HepG2 (cell line): ENCODE results near the gene UPK1B.

Experiments
- ADNP ChIP-seq: sonication (generic); formaldehyde crosslinking; IDR thresholded peaks from 2 replicates; pipeline ENCODE4 v1.4.0; 2020; ENCODE audit warnings: missing genetic modification reagents
- CTCF ChIP-seq: sonication (generic); formaldehyde crosslinking; IDR thresholded peaks from 2 replicates; pipeline ENCODE4 v1.5.0; 2020; ENCODE audit warnings: mild to moderate bottlenecking, missing genetic modification reagents, moderate library complexity
- DDIT3 ChIP-seq: sonication (generic); formaldehyde crosslinking; IDR thresholded peaks from 2 replicates; pipeline ENCODE4 v1.4.0; 2020; ENCODE audit warnings: mild to moderate bottlenecking, missing genetic modification reagents
- DPF2 ChIP-seq: sonication (generic); formaldehyde crosslinking; IDR thresholded peaks from 2 replicates; pipeline ENCODE4 v1.4.0; 2020; ENCODE audit warnings: mild to moderate bottlenecking, low read depth, missing genetic modification reagents, borderline replicate concordance
- FOXP4 ChIP-seq: sonication (generic); formaldehyde crosslinking; IDR thresholded peaks from 2 replicates; pipeline ENCODE4 v1.4.0; 2020; ENCODE audit warnings: missing genetic modification reagents
- REST ChIP-seq, 2 experiments: IDR thresholded peaks; 2 replicates each; pipeline ENCODE4 v1.6.1; 2011 to 2012; ENCODE audit warnings: low read length in 2 of 2, borderline replicate concordance in 1 of 2, low read depth in 1 of 2, mild to moderate bottlenecking in 1 of 2, moderate library complexity in 1 of 2
- ZBTB33 ChIP-seq: sonication (generic); formaldehyde crosslinking; IDR thresholded peaks from 2 replicates; pipeline ENCODE4 v1.4.0; 2020; ENCODE audit warnings: missing genetic modification reagents
- ZBTB42 ChIP-seq: sonication (generic); formaldehyde crosslinking; IDR thresholded peaks from 2 replicates; pipeline ENCODE4 v1.5.0; 2020; ENCODE audit warnings: mild to moderate bottlenecking, missing genetic modification reagents
- ZNF12 ChIP-seq: sonication (generic); formaldehyde crosslinking; IDR thresholded peaks from 2 replicates; pipeline ENCODE4 v1.5.0; 2020; ENCODE audit warnings: missing genetic modification reagents
- ZNF24 ChIP-seq: fragments of 450-650 bp; IDR thresholded peaks from 2 replicates; pipeline ENCODE4 v1.6.1; 2017; ENCODE audit warnings: antibody characterized with exemption, mild to moderate bottlenecking
- ZNF883 ChIP-seq: sonication (generic); formaldehyde crosslinking; IDR thresholded peaks from 2 replicates; pipeline ENCODE4 v1.5.1; 2020; ENCODE audit warnings: mild to moderate bottlenecking, missing genetic modification reagents; ENCODE audit errors: not compliant biosample characterization

GRCh38 chr3:119161240-119161639 lies 12.2 kb upstream of the UPK1B start:
- TF ChIP-seq ZBTB33 (CRISPR knock-in tag), result no peak
- no peak for TF ChIP-seq ZNF883 (CRISPR knock-in tag)
- no peak for TF ChIP-seq DDIT3
- no peak for TF ChIP-seq CTCF
- no peak for TF ChIP-seq REST (IDR thresholded peaks at IDR 0.05; ENCODE audit: borderline replicate concordance in 1 of 2, low read depth in 1 of 2, low read length in 2 of 2)
- no peak for TF ChIP-seq FOXP4 (CRISPR knock-in tag)
- TF ChIP-seq ZNF24, result no peak
- TF ChIP-seq DPF2, result no peak
- TF ChIP-seq ADNP (CRISPR knock-in tag), result no peak
- TF ChIP-seq ZNF12 (CRISPR knock-in tag), result no peak
- no peak for TF ChIP-seq ZBTB42 (CRISPR knock-in tag)
